HuH-7 (cell line): ENCODE results near the gene CGGBP1.
"Not testable (repeated sequence)": the region's sequence is repeated elsewhere in the genome, so short reads cannot be mapped to it uniquely, and the experiment has no call there.

Source experiments
- DNase-seq: peaks from one replicate; pipeline ENCODE4 v3.0.0; 2011; ENCODE audit warnings: low spot score

CGGBP1 gene

GRCh38 chr3:88034491-88035275 is 24.1 kb downstream of the CGGBP1 start:
- DNase-seq = no peak

- no peak for DNase-seq
Observed at GRCh38 chr3:88033808-88034207, 25.0 kb downstream of the CGGBP1 start.

- DNase-seq = no peak
Observed at GRCh38 chr3:88033079-88033478, 25.7 kb downstream of the CGGBP1 start.

GRCh38 chr3:88032245-88032644 is 26.6 kb downstream of the CGGBP1 start:
- DNase-seq = no peak

- peak; percentile 10 for DNase-seq
Observed at GRCh38 chr3:88031642-88032077, 27.1 kb downstream of the CGGBP1 start.

- DNase-seq = no peak
Observed at GRCh38 chr3:88030210-88030609, 28.6 kb downstream of the CGGBP1 start.

GRCh38 chr3:88028876-88029275 is 29.9 kb downstream of the CGGBP1 start:
- DNase-seq = no peak

- DNase-seq = no peak
Observed at GRCh38 chr3:88025001-88025552, 33.7 kb downstream of the CGGBP1 start.

- DNase-seq = no peak
Observed at GRCh38 chr3:88019024-88019423, 39.8 kb downstream of the CGGBP1 start.

GRCh38 chr3:88015656-88016055 is 43.1 kb downstream of the CGGBP1 start:
- not testable (repeated sequence) for DNase-seq

GRCh38 chr3:88013592-88013991 is 45.2 kb downstream of the CGGBP1 start:
- DNase-seq = peak; percentile 15

- no peak for DNase-seq
Observed at GRCh38 chr3:88010810-88011209, 48.0 kb downstream of the CGGBP1 start.

- DNase-seq = no peak
Observed at GRCh38 chr3:88009066-88009465, 49.7 kb downstream of the CGGBP1 start.

GRCh38 chr3:88005066-88005465 is 53.7 kb downstream of the CGGBP1 start:
- DNase-seq = no peak

GRCh38 chr3:88003115-88003755 is 55.6 kb downstream of the CGGBP1 start:
- DNase-seq = peak; percentile 26

- no peak for DNase-seq
Observed at GRCh38 chr3:88002448-88002847, 56.4 kb downstream of the CGGBP1 start.
